Measurements from ENCODE around the gene ERICH6B. TPM values are rescaled to one million over a fixed set of nuclear protein-coding genes. Genes with fewer than 3 reads are reported as not detected.

ERICH6B gene
- total and polyA plus RNA-seq, 2 experiments from 2014 or later: not detected

GRCh38 chr13:45654633-45655349 is 39.3 kb upstream of the ERICH6B start:
- no peaks in the 10 kb centered on the region for H3K79me2 ChIP-seq (replicated peaks; ENCODE audit: insufficient read depth)
- Mint-ChIP-seq H3K27me3 (ENCODE audit: insufficient read depth, low read depth, poor library complexity) (no peaks in the 10 kb centered on the region), H3K4me3 (no peak overlapping the region), H3K4me1 (no peaks in the 10 kb centered on the region), H3K36me3 (ENCODE audit: low read depth) (no peaks in the 10 kb centered on the region), H3K9me3 (no peaks in the 10 kb centered on the region), H3K27ac (no peak overlapping the region)
- H3K9me2 ChIP-seq (ENCODE audit: insufficient read depth): peaks cover 3% of the 10 kb centered on the region; the same call in 1 of the 2 replicates
- H3K4me2 ChIP-seq: no peak overlapping the region
- no peak overlapping the region for H3K4me3 ChIP-seq
- ATAC-seq: no peak
- no peaks in the 10 kb centered on the region for H4K20me1 ChIP-seq (replicated peaks; ENCODE audit: insufficient read depth)
- no peak overlapping the region for H2AFZ ChIP-seq
- no peaks in the 10 kb centered on the region for H3K4me1 ChIP-seq (ENCODE audit: insufficient read depth)
- no peak overlapping the region for H3K27ac ChIP-seq (ENCODE audit: low read depth)
- no peaks in the 10 kb centered on the region for H3F3A ChIP-seq (replicated peaks; ENCODE audit: low read depth)
- H3K27me3 ChIP-seq (ENCODE audit: insufficient read depth): no peaks in the 10 kb centered on the region
- DNase-seq (ENCODE audit: low spot score): no peak
- TF ChIP-seq EZH2phosphoT487 (IDR thresholded peaks at IDR 0.05; ENCODE audit: unreplicated experiment) (no peak), ETS1 (IDR thresholded peaks at IDR 0.05) (no peak), ZNF331 (CRISPR knock-in tag; IDR thresholded peaks at IDR 0.05; ENCODE audit: low read depth) (no peak), JUNB (IDR thresholded peaks at IDR 0.05; ENCODE audit: unreplicated experiment) (no peak), NANOG (IDR thresholded peaks at IDR 0.05; ENCODE audit: borderline replicate concordance) (no peak), EZH2 (IDR thresholded peaks at IDR 0.05; ENCODE audit: low read depth, unreplicated experiment) (no peak), REST (IDR thresholded peaks at IDR 0.05; ENCODE audit: unreplicated experiment) (no peak), ZNF462 (CRISPR knock-in tag; IDR thresholded peaks at IDR 0.05) (no peak), POLR2AphosphoS5 (IDR thresholded peaks at IDR 0.05; ENCODE audit: low read depth) (no peak), ZNF114 (CRISPR knock-in tag; IDR thresholded peaks at IDR 0.05) (no peak)
- TF ChIP-seq, protein P1, sequence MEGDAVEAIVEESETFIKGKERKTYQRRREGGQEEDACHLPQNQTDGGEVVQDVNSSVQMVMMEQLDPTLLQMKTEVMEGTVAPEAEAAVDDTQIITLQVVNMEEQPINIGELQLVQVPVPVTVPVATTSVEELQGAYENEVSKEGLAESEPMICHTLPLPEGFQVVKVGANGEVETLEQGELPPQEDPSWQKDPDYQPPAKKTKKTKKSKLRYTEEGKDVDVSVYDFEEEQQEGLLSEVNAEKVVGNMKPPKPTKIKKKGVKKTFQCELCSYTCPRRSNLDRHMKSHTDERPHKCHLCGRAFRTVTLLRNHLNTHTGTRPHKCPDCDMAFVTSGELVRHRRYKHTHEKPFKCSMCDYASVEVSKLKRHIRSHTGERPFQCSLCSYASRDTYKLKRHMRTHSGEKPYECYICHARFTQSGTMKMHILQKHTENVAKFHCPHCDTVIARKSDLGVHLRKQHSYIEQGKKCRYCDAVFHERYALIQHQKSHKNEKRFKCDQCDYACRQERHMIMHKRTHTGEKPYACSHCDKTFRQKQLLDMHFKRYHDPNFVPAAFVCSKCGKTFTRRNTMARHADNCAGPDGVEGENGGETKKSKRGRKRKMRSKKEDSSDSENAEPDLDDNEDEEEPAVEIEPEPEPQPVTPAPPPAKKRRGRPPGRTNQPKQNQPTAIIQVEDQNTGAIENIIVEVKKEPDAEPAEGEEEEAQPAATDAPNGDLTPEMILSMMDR (conservative IDR thresholded peaks at IDR 0.05; ENCODE audit: low read depth in 2 of 2): no peak
- no peaks in the 10 kb centered on the region for H3K36me3 ChIP-seq (ENCODE audit: insufficient read depth)
